Coronary artery (tissue), 2 donors: ENCODE measurements around the gene SCGB3A2.

Experiments used
- DNase-seq: peaks from one replicate; pipeline ENCODE4 v3.0.0-alpha.2; 2017; ENCODE audit warnings: low spot score
- H3K27ac ChIP-seq, 2 donors: fragments of 200-600 bp; sonication (generic); one replicate each; pipeline ENCODE4 v1.5.1; 2016 to 2019
- H3K4me3 ChIP-seq: fragments of 200-600 bp; sonication (generic); 2 replicates; pipeline ENCODE4 v1.5.1; 2016; ENCODE audit warnings: mild to moderate bottlenecking, moderate library complexity
- TF ChIP-seq, protein P1 (sequence below): fragments of 200-600 bp; sonication (generic); IDR thresholded peaks from one replicate; pipeline ENCODE4 v1.5.1; 2019; ENCODE audit warnings: antibody characterized with exemption

The SCGB3A2 gene

DNA sequence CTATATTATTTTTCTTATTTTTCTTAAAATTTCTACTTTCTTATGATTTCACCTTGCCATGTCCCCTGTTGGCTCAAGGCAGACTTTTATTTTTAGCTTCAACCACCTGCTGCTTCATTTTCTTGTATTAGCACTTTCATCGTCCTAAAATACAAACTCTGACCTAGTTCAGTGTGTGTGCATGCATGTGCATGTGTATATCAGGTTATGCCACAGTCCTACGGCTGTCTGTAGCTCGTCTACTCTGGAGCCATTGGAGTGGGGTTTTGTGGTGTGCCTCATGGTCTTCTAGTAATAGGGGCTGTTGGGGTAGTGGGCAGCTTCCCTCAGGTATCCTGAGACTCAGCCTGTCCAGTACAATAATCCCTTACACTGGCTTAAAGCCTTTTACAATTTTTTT is 33.7 kb upstream of the SCGB3A2 start:
- TF ChIP-seq, protein P1, sequence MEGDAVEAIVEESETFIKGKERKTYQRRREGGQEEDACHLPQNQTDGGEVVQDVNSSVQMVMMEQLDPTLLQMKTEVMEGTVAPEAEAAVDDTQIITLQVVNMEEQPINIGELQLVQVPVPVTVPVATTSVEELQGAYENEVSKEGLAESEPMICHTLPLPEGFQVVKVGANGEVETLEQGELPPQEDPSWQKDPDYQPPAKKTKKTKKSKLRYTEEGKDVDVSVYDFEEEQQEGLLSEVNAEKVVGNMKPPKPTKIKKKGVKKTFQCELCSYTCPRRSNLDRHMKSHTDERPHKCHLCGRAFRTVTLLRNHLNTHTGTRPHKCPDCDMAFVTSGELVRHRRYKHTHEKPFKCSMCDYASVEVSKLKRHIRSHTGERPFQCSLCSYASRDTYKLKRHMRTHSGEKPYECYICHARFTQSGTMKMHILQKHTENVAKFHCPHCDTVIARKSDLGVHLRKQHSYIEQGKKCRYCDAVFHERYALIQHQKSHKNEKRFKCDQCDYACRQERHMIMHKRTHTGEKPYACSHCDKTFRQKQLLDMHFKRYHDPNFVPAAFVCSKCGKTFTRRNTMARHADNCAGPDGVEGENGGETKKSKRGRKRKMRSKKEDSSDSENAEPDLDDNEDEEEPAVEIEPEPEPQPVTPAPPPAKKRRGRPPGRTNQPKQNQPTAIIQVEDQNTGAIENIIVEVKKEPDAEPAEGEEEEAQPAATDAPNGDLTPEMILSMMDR = no peak
- H3K27ac ChIP-seq = no peak overlapping the region
- DNase-seq = no peak
- H3K4me3 ChIP-seq = no peak overlapping the region

DNA sequence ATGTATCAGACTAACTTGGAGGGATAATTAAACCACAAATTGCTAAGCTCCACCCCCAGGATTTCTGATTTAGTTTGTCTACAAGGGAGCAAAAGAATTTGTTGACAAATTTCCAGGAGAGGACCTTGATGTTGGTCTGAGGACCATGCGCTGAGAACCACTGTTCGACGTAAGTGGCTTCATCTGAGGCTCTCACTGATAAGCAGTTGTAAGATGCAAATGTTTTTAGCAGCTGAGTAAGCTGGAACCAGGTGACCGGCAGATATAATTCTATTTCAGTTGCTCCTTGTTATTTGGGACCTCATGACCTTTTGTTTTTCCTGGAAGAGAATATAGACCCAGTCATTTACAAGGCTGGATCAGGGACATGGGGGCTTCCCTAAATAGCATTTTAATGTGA is 32.9 kb upstream of the SCGB3A2 start:
- DNase-seq = no peak
- Histone ChIP-seq H3K27ac (no peak overlapping the region), H3K4me3 (no peak overlapping the region)
- TF ChIP-seq, protein P1 = no peak

DNA sequence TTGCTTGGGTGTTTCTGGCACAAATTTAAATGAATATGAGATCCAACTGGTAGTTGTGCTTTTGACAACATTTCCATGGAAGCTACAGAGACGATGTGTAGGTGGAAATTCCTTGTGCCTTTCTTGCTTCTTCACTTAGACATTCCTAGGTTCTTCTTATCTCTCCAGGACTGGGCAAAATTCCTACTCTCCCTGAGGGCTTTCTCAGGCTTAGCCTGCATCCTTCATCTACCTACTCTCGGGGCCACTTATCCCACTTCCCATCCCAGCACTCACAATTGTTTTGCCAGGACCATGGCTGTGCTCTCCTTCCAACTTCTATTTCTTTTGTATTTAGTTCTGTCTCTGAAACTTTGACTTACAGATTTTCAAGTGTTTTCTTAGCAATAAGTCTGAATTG is 29.3 kb upstream of the SCGB3A2 start:
- DNase-seq = no peak
- Histone ChIP-seq H3K27ac (no peak overlapping the region), H3K4me3 (no peak overlapping the region)
- TF ChIP-seq, protein P1 = no peak

DNA sequence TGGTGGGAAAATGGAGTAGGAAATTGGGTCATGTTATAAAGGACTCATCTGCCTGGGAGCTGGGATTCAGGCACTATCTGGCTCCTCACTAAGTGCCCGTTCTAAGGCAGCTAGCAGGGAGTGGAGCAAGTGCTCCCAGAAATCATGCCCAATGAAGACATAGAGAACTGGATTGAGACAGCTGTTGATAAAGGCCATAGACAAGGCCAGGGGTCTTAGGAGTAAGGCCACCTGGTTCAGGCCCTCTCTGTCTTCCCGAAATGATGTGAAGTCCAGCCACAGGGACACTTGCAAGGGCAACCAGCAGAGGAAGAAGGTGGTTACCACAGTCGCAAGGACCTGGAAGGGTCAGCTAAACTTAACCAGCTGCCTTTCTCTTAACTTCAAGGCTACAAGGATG is 26.9 kb upstream of the SCGB3A2 start:
- no peak for DNase-seq
- no peak overlapping the region for H3K4me3 ChIP-seq
- no peak overlapping the region for H3K27ac ChIP-seq
- TF ChIP-seq, protein P1 = no peak

DNA sequence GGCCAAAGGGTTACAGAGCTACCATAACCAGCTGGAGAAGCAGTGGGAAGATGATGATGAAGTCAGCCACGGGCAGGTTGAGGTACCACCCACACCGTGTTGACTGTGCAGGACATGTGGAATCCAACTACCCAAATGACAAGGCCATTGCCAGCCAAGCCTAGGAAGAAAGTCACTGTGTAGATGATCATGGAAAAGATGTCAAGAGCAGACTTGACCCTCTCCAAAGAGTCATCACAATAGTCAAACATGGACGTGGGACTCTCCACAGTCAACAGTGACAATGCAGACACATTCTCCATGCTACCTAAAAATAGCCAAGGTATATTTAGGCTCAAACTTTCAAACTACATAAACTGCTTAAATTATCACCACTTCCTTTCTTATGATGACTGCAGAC is 26.1 kb upstream of the SCGB3A2 start:
- Histone ChIP-seq H3K4me3 (no peak overlapping the region), H3K27ac (no peak overlapping the region)
- no peak for DNase-seq
- TF ChIP-seq, protein P1 = no peak

DNA sequence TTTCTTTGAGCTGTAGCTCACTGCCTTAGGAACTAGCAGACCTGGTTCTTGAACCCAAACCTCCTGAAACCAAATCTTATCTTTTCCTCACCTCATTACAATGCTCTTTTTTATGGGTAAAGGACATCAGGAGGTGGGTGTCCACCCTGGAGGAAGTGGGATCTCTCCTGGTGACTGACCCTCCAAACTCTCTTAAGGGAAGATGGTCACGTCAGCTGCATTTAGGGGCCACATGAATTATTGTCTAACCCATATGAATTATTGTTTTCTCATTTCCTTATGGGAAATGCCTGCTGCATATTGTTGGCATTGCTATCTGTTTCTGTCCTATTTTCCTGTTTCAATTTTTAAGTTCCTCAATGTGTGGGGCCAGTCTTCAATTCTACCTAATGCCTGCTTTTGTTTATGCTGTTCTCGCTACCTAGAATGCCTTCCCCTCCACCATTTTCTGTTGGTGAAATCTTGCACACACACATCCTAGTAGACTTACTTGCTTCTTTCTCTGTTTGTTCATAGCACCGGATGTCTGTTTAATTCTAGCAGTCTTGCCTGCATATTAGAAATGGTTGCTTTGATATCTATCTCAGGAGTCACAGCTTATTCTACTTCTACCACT is 25.0 kb upstream of the SCGB3A2 start:
- TF ChIP-seq, protein P1 = no peak
- Histone ChIP-seq H3K27ac (no peak overlapping the region), H3K4me3 (no peak overlapping the region)
- DNase-seq = no peak

DNA sequence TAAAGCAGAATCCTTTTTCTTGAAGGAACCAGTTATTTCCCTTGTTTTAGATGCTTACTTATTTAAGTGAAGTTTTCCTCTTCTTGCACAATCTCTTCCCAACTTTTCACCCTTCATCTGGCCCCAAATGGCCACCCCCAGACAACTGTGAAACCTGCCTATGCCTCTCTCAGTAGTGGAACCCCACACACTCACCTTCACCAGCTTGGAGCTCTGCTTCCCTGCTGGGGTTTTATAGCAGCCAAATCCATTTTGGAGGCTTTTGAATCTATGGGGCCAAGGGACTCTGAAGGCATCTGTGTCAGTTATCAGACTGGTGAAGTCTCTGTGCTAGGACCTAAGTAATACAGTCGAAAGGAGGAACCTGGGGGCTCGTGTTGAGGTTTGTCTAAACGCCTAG is 24.2 kb upstream of the SCGB3A2 start:
- Histone ChIP-seq H3K27ac (no peak overlapping the region), H3K4me3 (no peak overlapping the region)
- TF ChIP-seq, protein P1 = no peak
- DNase-seq = no peak
